Measurements from ENCODE around the gene HECTD4. TPM values are rescaled to one million over a fixed set of nuclear protein-coding genes. Genes with fewer than 3 reads are reported as not detected.

HECTD4 gene
- total and polyA plus RNA-seq, 2 experiments from 2014 or later, result 25.7 to 36.9 TPM

DNA sequence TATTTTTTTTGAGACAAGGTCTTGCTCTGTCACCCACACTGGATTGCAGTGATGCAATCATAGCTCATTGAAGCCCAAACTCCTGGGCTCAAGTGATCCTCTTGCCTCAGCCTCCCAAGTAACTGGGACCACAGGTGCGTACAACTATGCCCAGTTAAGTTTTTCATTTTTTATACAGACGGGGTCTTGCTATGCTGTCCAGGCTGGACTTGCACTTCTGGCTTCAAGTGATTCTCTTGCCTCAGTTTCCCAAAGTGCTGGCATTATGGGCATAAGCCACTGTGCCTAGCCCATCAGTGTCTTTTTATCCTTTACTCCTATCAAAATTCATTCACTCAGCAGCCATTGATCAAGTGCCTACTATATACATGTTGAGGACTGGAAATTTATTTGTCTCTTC is 45.5 kb upstream of the HECTD4 start:
- Histone ChIP-seq H2AFZ (no peak overlapping the region), H3K27ac (ENCODE audit: low read depth) (no peak overlapping the region), H3F3A (replicated peaks; ENCODE audit: low read depth) (no peaks in the 10 kb centered on the region), H3K4me1 (ENCODE audit: insufficient read depth) (no peaks in the 10 kb centered on the region), H4K20me1 (replicated peaks; ENCODE audit: insufficient read depth) (peaks cover 60% of the 10 kb centered on the region), H3K4me2 (no peak overlapping the region), H3K79me2 (replicated peaks; ENCODE audit: insufficient read depth) (peaks cover 99% of the 10 kb centered on the region), H3K27me3 (ENCODE audit: insufficient read depth) (no peaks in the 10 kb centered on the region), H3K36me3 (ENCODE audit: insufficient read depth) (no peaks in the 10 kb centered on the region), H3K4me3 (no peak overlapping the region), H3K9me2 (ENCODE audit: insufficient read depth) (no peaks in the 10 kb centered on the region)
- H3K36me3 Mint-ChIP-seq (ENCODE audit: low read depth), result peaks cover 3% of the 10 kb centered on the region
- no peaks in the 10 kb centered on the region for H3K9me3 Mint-ChIP-seq
- TF ChIP-seq, protein P1, sequence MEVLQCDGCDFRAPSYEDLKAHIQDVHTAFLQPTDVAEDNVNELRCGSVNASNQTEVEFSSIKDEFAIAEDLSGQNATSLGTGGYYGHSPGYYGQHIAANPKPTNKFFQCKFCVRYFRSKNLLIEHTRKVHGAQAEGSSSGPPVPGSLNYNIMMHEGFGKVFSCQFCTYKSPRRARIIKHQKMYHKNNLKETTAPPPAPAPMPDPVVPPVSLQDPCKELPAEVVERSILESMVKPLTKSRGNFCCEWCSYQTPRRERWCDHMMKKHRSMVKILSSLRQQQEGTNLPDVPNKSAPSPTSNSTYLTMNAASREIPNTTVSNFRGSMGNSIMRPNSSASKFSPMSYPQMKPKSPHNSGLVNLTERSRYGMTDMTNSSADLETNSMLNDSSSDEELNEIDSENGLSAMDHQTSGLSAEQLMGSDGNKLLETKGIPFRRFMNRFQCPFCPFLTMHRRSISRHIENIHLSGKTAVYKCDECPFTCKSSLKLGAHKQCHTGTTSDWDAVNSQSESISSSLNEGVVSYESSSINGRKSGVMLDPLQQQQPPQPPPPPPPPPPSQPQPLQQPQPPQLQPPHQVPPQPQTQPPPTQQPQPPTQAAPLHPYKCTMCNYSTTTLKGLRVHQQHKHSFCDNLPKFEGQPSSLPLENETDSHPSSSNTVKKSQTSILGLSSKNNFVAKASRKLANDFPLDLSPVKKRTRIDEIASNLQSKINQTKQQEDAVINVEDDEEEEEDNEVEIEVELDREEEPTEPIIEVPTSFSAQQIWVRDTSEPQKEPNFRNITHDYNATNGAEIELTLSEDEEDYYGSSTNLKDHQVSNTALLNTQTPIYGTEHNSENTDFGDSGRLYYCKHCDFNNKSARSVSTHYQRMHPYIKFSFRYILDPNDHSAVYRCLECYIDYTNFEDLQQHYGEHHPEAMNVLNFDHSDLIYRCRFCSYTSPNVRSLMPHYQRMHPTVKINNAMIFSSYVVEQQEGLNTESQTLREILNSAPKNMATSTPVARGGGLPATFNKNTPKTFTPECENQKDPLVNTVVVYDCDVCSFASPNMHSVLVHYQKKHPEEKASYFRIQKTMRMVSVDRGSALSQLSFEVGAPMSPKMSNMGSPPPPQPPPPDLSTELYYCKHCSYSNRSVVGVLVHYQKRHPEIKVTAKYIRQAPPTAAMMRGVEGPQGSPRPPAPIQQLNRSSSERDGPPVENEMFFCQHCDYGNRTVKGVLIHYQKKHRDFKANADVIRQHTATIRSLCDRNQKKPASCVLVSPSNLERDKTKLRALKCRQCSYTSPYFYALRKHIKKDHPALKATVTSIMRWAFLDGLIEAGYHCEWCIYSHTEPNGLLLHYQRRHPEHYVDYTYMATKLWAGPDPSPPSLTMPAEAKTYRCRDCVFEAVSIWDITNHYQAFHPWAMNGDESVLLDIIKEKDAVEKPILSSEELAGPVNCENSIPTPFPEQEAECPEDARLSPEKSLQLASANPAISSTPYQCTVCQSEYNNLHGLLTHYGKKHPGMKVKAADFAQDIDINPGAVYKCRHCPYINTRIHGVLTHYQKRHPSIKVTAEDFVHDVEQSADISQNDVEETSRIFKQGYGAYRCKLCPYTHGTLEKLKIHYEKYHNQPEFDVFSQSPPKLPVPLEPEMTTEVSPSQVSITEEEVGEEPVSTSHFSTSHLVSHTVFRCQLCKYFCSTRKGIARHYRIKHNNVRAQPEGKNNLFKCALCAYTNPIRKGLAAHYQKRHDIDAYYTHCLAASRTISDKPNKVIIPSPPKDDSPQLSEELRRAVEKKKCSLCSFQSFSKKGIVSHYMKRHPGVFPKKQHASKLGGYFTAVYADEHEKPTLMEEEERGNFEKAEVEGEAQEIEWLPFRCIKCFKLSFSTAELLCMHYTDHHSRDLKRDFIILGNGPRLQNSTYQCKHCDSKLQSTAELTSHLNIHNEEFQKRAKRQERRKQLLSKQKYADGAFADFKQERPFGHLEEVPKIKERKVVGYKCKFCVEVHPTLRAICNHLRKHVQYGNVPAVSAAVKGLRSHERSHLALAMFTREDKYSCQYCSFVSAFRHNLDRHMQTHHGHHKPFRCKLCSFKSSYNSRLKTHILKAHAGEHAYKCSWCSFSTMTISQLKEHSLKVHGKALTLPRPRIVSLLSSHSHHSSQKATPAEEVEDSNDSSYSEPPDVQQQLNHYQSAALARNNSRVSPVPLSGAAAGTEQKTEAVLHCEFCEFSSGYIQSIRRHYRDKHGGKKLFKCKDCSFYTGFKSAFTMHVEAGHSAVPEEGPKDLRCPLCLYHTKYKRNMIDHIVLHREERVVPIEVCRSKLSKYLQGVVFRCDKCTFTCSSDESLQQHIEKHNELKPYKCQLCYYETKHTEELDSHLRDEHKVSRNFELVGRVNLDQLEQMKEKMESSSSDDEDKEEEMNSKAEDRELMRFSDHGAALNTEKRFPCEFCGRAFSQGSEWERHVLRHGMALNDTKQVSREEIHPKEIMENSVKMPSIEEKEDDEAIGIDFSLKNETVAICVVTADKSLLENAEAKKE (CRISPR knock-in tag; IDR thresholded peaks at IDR 0.05), result no peak
- no peak for TF ChIP-seq CREB1 (CRISPR knock-in tag; IDR thresholded peaks at IDR 0.05; ENCODE audit: low read depth)
- TF ChIP-seq, protein P2, sequence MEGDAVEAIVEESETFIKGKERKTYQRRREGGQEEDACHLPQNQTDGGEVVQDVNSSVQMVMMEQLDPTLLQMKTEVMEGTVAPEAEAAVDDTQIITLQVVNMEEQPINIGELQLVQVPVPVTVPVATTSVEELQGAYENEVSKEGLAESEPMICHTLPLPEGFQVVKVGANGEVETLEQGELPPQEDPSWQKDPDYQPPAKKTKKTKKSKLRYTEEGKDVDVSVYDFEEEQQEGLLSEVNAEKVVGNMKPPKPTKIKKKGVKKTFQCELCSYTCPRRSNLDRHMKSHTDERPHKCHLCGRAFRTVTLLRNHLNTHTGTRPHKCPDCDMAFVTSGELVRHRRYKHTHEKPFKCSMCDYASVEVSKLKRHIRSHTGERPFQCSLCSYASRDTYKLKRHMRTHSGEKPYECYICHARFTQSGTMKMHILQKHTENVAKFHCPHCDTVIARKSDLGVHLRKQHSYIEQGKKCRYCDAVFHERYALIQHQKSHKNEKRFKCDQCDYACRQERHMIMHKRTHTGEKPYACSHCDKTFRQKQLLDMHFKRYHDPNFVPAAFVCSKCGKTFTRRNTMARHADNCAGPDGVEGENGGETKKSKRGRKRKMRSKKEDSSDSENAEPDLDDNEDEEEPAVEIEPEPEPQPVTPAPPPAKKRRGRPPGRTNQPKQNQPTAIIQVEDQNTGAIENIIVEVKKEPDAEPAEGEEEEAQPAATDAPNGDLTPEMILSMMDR (conservative IDR thresholded peaks at IDR 0.05; ENCODE audit: low read depth in 2 of 2), result no peak
- TF ChIP-seq, protein P3, sequence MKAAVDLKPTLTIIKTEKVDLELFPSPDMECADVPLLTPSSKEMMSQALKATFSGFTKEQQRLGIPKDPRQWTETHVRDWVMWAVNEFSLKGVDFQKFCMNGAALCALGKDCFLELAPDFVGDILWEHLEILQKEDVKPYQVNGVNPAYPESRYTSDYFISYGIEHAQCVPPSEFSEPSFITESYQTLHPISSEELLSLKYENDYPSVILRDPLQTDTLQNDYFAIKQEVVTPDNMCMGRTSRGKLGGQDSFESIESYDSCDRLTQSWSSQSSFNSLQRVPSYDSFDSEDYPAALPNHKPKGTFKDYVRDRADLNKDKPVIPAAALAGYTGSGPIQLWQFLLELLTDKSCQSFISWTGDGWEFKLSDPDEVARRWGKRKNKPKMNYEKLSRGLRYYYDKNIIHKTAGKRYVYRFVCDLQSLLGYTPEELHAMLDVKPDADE (IDR thresholded peaks at IDR 0.05), result no peak
- no peaks in the 10 kb centered on the region for H3K4me1 Mint-ChIP-seq
- DNase-seq (ENCODE audit: low spot score), result no peak
- no peak overlapping the region for H3K4me3 Mint-ChIP-seq
- ATAC-seq, result no peak
- H3K27ac Mint-ChIP-seq, result no peak overlapping the region
- peaks cover 3% of the 10 kb centered on the region for H3K27me3 Mint-ChIP-seq (ENCODE audit: insufficient read depth, low read depth, poor library complexity)

All from GM23338 (cell line).